ENCODE results near the gene PI3. TPM values are rescaled to one million over a fixed set of nuclear protein-coding genes. Genes with fewer than 3 reads are reported as not detected.

The PI3 gene
- polyA plus RNA-seq, 1 donor from 2014 or later, result 0.65 TPM

GRCh38 chr20:45163083-45163803, 11.5 kb upstream of the PI3 start:
- Mint-ChIP-seq H3K27me3 (peaks cover 27% of the 10 kb centered on the region), H3K4me3 (no peak overlapping the region), H3K9me3 (peaks cover 8 to 32% (median 30%) of the 10 kb centered on the region in 3 donors), H3K4me1 (no peaks in the 10 kb centered on the region), H3K27ac (no peak overlapping the region), H3K36me3 (peaks cover 3% of the 10 kb centered on the region)

DNA sequence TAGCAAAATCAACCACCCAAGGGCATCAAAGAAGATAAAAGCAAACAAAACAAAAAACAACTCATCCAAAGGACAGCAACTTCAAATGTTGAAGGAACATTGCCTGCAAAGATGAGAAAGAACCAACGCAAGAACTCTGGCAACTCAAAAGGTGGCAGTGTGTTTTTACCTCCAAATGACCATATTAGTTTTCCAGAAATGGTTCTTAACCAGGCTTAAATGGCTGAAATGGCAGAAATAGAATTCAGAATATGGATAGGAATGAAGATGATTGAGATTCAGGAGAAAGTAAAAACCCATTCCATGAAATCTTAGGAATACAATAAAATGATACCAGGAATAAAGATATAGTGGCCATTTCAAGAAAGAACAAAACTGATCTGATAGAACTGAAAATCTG, 9.8 kb upstream of the PI3 start:
- Mint-ChIP-seq H3K36me3 (no peaks in the 10 kb centered on the region), H3K27me3 (peaks cover 27% of the 10 kb centered on the region), H3K9me3 (peaks cover 8 to 21% (median 20%) of the 10 kb centered on the region in 3 donors), H3K4me1 (no peaks in the 10 kb centered on the region), H3K27ac (no peak overlapping the region), H3K4me3 (no peak overlapping the region)

DNA sequence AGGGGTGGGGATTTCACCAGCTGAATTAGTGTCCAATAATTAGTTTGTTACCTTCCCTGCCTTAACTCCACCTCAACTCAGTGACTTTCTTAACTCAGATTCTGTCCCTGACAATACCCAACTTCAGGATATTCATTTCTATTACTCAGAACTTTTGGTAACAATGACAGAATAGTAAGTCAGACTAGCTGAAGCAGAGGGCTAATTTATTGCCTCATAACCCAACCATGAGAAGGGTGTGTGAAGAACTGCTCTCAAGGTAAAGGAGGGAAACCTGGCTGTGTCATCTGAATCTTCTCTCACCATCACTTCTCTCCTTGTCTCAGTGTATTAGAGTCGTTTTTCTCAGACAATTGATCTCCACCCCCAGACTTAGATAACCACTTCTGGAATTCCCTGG, 1.2 kb upstream of the PI3 start:
- Mint-ChIP-seq H3K36me3 (no peaks in the 10 kb centered on the region), H3K9me3 (peaks cover 0 to 2% (median 0%) of the 10 kb centered on the region in 3 donors), H3K27ac (no peak overlapping the region), H3K4me1 (no peaks in the 10 kb centered on the region), H3K27me3 (peaks cover 11% of the 10 kb centered on the region), H3K4me3 (no peak overlapping the region)

DNA sequence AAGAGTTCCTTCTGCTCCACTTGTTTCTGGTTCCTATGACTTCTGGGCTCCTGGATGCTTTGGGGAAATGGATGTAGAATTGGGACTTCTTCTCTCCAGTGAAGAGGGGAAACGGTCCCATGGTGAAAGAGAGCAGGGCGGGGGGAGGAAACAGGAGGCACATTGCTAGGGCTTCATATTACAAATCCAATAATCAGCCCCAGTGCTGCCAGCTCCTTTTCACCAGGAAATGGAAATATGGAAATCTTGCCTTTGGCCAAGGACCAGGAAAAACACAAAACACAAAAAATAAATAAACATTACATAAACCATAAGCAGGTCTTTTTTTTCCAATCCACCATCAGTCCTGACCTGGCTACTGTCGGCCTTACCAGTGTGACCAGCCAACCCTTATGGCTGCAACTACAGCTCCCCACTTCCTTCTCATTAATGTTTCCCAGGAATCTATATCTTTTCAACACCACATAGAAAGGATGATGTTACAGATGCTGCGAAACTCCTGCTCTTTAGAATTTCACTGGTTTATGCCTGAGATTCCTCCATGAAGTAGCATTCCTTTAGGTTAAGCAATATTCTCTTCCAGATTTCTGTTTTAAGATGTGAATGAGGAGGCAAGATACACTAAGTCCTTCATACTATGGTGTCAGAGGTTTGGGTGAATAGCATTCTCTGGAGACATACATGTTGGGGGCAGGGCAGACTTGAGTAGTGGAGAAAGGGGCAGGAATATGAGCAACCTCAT, 2.0 kb downstream of the PI3 start:
- peaks cover 12% of the 10 kb centered on the region for H3K27me3 Mint-ChIP-seq
- no peak overlapping the region for H3K4me3 Mint-ChIP-seq
- no peaks in the 10 kb centered on the region for H3K36me3 Mint-ChIP-seq
- H3K4me1 Mint-ChIP-seq, result no peaks in the 10 kb centered on the region
- H3K9me3 Mint-ChIP-seq, result no peaks in the 10 kb centered on the region
- no peak overlapping the region for H3K27ac Mint-ChIP-seq

DNA sequence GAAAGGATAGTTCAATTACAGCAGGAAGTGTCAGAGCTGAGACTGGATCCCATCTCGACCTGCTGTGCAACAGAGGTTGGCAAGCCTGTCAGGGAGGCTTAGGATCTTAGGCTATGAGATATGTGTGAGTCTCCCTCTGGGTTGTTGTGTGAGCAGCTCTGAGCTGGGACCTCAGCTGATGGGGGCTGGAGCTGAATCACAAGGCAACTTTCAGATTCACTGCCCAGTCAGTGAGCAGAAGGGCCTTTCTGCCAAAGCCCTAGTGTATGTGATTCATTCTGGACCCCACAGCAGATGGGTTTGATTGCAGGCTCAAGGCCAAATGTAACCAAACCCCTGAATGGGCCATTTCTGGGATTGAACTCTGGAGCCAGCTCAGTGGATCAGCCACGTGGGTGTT, 4.5 kb downstream of the PI3 start:
- Mint-ChIP-seq H3K36me3 (no peaks in the 10 kb centered on the region), H3K4me1 (no peaks in the 10 kb centered on the region), H3K9me3 (no peaks in the 10 kb centered on the region), H3K27ac (no peak overlapping the region), H3K4me3 (no peak overlapping the region), H3K27me3 (peaks cover 9% of the 10 kb centered on the region)

DNA sequence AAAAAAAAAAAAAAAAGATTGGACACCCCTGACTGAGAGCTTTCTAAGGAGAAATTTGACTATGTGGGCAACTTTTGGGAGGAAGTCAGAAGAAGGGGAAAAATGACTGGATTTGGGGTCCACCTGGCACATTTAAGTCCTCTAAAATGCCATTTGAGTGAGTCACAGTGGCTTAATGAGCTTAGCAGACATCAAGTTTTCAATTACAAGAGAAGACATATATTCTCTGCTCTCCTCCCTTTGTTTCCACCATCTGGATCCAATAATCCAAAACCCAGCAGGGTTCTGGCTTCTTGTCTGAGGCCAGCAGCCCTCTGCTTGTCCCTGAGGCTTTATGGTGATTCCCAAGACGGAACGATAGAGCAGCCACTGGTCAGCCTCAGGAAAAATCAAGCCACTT, 6.9 kb downstream of the PI3 start:
- no peaks in the 10 kb centered on the region for H3K9me3 Mint-ChIP-seq
- no peaks in the 10 kb centered on the region for H3K36me3 Mint-ChIP-seq
- peaks cover 5% of the 10 kb centered on the region for H3K27me3 Mint-ChIP-seq
- no peaks in the 10 kb centered on the region for H3K4me1 Mint-ChIP-seq
- H3K4me3 Mint-ChIP-seq, result no peak overlapping the region
- H3K27ac Mint-ChIP-seq, result no peak overlapping the region

DNA sequence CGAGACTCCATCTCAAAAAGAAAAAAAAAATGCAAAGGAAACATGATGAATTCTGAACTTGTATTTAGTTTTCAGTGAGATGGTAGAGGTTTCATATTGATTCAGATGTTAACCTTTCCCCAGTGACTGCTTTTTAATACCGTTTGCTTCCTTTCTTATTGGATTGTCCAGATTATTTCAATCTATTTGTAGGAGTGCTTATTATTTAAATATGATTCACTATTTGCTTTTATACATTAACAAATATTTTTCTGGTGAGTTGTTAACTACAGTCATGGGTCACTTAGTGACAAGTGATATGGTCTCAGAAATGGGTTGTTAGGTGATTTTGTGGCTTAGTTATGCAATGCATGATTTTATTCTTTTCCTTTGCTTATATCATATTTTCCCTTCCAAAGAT, 8.4 kb downstream of the PI3 start:
- Mint-ChIP-seq H3K36me3 (no peaks in the 10 kb centered on the region), H3K9me3 (no peaks in the 10 kb centered on the region), H3K27ac (no peak overlapping the region), H3K27me3 (peaks cover 4% of the 10 kb centered on the region), H3K4me1 (no peaks in the 10 kb centered on the region), H3K4me3 (no peak overlapping the region)

- no peak overlapping the region for H3K4me3 Mint-ChIP-seq
- no peak overlapping the region for H3K27ac Mint-ChIP-seq
- no peaks in the 10 kb centered on the region for H3K36me3 Mint-ChIP-seq
- H3K27me3 Mint-ChIP-seq, result peaks cover 2% of the 10 kb centered on the region
- H3K9me3 Mint-ChIP-seq, result no peaks in the 10 kb centered on the region
- no peaks in the 10 kb centered on the region for H3K4me1 Mint-ChIP-seq
Measured at GRCh38 chr20:45187693-45188092, 13.0 kb downstream of the PI3 start.

GRCh38 chr20:45189067-45189609, 14.4 kb downstream of the PI3 start:
- H3K9me3 Mint-ChIP-seq, result no peaks in the 10 kb centered on the region
- no peak overlapping the region for H3K27ac Mint-ChIP-seq
- no peak overlapping the region for H3K4me3 Mint-ChIP-seq
- H3K36me3 Mint-ChIP-seq, result no peaks in the 10 kb centered on the region
- H3K27me3 Mint-ChIP-seq, result peaks cover 2% of the 10 kb centered on the region
- no peaks in the 10 kb centered on the region for H3K4me1 Mint-ChIP-seq

- Mint-ChIP-seq H3K4me3 (no peak overlapping the region), H3K9me3 (no peaks in the 10 kb centered on the region), H3K4me1 (no peaks in the 10 kb centered on the region), H3K36me3 (no peaks in the 10 kb centered on the region), H3K27ac (no peak overlapping the region), H3K27me3 (peaks cover 2% of the 10 kb centered on the region)
Measured at GRCh38 chr20:45189861-45190260, 15.2 kb downstream of the PI3 start.

- no peak overlapping the region for H3K4me3 Mint-ChIP-seq
- H3K27ac Mint-ChIP-seq, result peak overlapping the region in 1 of 3 donors; percentile 67
- H3K27me3 Mint-ChIP-seq, result peaks cover 2% of the 10 kb centered on the region
- H3K9me3 Mint-ChIP-seq, result peaks cover 0 to 3% (median 0%) of the 10 kb centered on the region in 3 donors
- no peaks in the 10 kb centered on the region for H3K36me3 Mint-ChIP-seq
- H3K4me1 Mint-ChIP-seq, result no peaks in the 10 kb centered on the region
Measured at GRCh38 chr20:45191926-45192325, 17.2 kb downstream of the PI3 start.

DNA sequence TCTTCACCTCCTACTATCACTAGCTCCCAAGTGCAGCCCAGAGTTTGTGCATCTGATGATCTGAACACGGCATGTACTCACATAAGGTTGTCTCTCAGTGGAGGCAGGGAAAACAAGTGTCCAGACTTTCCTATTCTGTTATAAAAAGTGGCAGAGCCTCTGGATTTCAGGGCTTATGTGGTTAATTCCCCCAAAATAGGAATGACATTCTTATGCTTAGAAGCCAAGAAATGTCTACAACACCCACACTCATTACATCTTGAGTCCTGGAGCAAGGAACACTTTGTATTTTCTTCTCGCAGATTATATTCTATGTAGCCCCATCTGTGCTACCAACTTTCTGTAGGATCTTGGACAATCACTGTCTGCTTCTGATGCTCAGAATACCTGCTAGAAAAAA, 18.6 kb downstream of the PI3 start:
- no peaks in the 10 kb centered on the region for H3K4me1 Mint-ChIP-seq
- H3K9me3 Mint-ChIP-seq, result peaks cover 0 to 3% (median 0%) of the 10 kb centered on the region in 3 donors
- no peaks in the 10 kb centered on the region for H3K36me3 Mint-ChIP-seq
- H3K27me3 Mint-ChIP-seq, result no peaks in the 10 kb centered on the region
- H3K27ac Mint-ChIP-seq, result no peak overlapping the region
- no peak overlapping the region for H3K4me3 Mint-ChIP-seq

- Mint-ChIP-seq H3K9me3 (peaks cover 3 to 5% (median 4%) of the 10 kb centered on the region in 3 donors), H3K4me3 (no peak within 1 kb of the TSS), H3K4me1 (no peaks in the 10 kb centered on the region), H3K36me3 (no peaks in the 10 kb centered on the region), H3K27ac (no peak within 1 kb of the TSS), H3K27me3 (peaks cover 11% of the 10 kb centered on the region)
Measured at GRCh38 chr20:45206725-45207124, 32.0 kb downstream of the PI3 start, which contains the start of gene SEMG1. Gene SEMG1, plus strand, starts transcription at chr20:45207033. Its CDS starts 21 bp downstream, at chr20:45207054.

DNA sequence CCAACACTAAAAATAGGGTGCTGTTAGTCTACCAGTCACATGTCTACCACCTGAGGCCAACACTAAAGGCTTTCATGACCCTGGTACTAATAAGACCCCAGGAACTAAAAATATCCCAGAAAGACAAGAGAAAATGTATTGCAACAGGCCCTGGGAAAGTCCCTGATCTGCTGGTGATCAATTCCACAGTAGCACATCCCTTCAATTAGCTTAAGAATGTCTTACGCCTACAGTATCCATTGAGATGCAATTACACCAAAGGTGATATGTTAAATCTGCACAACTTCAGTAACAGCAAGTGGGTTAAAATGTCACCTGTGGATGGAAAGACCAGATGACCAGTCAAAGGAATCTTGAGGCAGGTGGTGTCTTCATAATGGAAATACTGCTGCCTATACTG, 35.2 kb downstream of the PI3 start:
- Mint-ChIP-seq H3K36me3 (no peaks in the 10 kb centered on the region), H3K4me3 (no peak overlapping the region), H3K9me3 (no peaks in the 10 kb centered on the region), H3K4me1 (no peaks in the 10 kb centered on the region), H3K27me3 (peaks cover 9% of the 10 kb centered on the region), H3K27ac (no peak overlapping the region)

- Mint-ChIP-seq H3K9me3 (no peaks in the 10 kb centered on the region), H3K27me3 (peaks cover 7% of the 10 kb centered on the region), H3K4me3 (no peak overlapping the region), H3K4me1 (no peaks in the 10 kb centered on the region), H3K36me3 (peaks cover 1% of the 10 kb centered on the region), H3K27ac (no peak overlapping the region)
Measured at GRCh38 chr20:45211569-45212474, 37.1 kb downstream of the PI3 start.

All from IgD-negative memory B cell (primary cell).